Astrocyte (in vitro differentiated cells and primary cell): ENCODE data around the gene CD52.

ENCODE experiments used
- CTCF ChIP-seq: IDR thresholded peaks from 2 replicates; pipeline ENCODE4 v1.5.1; 2011; ENCODE audit warnings: low read depth, mild to moderate bottlenecking, inconsistent platforms, low read length, moderate library complexity; ENCODE audit not compliant: insufficient read depth
- EZH2 ChIP-seq: IDR thresholded peaks from 2 replicates; pipeline ENCODE4 v1.6.1; 2012; ENCODE audit warnings: mild to moderate bottlenecking, low read length, inconsistent platforms; ENCODE audit not compliant: insufficient read depth

GRCh38 chr1:26317612-26318337, at the start of gene CD52:
- TF ChIP-seq CTCF: no peak
- no peak for TF ChIP-seq EZH2
